ENCODE measurements around the gene CTNND2.
"Not testable (repeated sequence)": the region's sequence is repeated elsewhere in the genome, so short reads cannot be mapped to it uniquely, and the experiment has no call there.

CTNND2 gene

DNA sequence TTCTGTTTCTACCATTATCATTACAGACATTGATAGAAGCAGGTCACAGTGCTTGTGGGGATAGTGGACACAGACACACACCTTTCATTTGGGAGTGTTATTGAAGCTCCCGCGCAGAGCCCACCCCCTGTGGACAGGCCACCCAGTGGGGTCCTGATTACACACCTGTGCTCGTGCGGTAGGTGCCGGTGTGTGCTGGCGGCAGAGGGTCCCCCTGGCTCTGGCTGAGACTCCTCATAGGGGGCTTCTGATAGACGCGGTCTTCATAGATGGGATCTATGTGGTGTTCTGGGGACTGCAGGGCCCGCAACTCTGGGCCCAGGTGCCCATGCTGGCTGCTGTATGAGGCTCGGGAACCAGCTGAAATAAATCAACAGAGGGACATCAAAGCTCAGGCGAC is 539.7 kb downstream of the CTNND2 start:
- no peak for DNase-seq

DNA sequence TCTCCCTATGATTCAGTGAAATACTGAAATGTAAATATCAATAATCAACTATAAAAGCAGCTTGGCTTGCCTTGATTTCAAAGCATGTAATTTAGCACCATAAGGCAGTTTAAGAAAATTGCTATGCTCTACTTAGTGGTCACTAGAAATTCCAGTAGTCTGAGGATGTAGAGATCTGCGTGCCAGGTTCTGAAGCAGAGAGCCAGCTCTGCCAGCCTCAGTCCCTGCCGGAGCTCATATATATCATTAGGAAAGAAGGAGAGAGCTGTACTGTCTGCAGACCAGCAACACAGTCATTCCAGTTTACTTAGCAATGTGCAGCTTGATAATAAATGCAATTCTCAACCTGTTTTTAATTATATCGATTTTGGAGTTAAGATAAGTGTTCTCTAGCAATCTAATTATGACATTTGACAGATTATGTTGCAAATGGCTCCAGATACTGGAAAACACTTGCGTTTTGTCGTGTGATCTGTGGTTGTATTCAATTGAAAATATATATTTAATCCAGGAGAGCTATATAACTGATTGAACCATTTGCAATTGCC is 540.5 kb downstream of the CTNND2 start:
- DNase-seq, result no peak

DNA sequence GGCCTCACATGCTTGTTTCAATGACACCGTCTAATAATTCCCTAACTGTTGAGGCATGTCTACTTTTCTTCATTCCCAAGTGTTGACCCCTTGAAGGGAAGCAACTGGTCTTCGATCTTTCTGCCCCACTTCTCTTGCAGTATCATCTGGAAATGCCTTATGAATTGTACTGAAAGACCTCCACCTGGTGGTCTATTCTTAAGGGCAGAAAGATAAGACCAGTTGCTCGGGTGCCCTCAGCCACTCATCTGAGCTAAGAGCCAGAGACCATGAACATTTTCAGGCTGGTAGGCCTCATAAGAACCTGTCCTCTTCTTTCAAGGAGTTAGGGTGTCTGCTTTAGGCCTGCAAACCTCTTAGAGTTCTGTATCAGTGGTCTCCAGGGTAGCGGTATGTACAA is 542.5 kb downstream of the CTNND2 start:
- DNase-seq, result no peak

DNA sequence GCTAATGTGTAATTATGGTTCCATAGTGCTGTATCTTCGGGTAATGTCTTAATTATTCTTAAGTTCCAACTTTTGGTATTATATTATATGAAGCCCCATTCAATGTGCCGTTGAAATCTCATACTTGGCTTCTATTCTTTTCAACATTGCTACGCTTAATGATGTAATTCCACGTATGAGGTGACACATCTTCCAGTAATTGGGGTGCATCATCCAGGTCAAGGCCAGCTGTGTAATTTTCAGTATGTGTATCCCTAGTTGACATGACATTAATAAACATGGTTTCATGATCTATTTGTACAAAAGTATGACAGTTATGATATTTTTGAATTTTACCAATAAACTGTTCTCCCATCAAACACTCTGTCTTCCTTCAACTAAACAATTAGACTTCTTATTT is 546.3 kb downstream of the CTNND2 start:
- DNase-seq, result no peak

DNA sequence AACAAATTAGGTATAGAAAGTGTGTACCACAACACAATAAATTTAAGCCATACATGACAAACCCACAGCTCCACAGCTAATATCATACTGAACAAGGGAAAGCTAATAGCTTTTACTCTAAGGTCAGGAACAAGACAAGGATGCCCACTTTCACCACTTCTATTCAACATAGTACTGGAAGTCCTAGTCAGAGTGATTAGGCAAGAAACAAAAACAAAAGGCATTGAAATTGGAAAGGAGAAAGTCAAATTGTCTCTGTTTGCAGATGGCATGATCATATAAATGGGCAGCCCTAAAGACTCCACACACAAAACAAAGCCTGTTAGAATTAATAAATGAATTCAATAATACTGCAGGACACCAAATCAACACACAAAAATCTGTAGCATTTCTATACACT is 548.8 kb downstream of the CTNND2 start:
- no peak for DNase-seq

DNA sequence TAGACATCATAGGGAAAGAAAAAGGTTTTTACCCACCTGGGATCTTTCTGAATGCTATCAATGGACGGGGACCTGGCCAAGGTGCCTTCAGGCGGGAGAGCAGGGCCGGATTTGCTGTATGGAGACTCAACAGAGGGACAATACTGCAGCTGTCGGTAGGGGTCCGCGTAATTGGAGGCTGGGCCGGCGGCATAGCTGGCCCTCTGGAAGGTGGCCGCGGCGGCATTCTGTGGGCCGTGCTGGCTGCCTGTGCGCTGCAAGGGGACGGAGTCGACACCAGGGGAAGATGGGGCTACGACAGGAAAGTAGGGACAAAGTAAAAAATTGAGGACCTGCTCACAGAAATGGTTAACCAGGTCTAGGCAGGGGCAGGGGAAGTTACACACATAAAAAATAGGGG is 557.9 kb downstream of the CTNND2 start:
- no peak for DNase-seq

DNA sequence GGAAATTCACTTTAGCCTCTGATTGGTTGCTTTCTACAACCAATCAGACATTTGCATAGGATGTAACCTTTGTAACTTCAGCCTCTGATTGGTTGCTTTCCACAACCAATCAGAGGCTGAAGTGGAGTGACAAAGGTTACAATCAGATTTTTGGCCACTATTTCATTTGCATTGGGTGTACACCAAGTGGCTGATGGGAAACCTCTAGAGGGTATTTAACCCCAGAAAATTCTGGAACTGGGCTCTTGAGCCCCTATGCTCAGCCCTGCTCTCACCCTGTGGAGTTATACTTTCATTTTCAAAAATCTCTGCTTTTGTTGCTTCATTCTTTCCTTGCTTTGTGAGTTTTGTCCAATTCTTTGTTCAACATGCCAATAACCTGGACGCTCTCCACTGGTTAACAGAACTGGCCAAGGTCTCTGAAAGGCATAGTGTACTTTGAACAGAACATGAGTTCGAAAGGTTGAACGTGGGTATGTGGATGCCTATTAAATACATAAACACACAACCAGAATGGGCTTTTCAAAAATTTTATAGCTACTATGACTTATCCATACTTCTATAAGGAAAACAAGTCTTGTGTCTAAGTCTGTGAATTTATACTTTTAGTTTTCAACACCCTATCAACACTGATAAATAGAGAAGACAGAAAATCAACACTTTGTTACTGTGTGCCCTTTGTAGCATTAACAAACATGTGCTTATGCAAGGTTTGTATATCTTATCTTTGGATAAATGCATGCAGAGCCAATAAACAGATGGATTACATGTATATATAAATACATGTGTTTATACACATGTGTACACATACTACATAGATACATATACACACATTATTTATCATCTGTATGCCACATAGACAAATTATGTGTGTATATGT is 568.1 kb downstream of the CTNND2 start:
- DNase-seq, result no peak

DNA sequence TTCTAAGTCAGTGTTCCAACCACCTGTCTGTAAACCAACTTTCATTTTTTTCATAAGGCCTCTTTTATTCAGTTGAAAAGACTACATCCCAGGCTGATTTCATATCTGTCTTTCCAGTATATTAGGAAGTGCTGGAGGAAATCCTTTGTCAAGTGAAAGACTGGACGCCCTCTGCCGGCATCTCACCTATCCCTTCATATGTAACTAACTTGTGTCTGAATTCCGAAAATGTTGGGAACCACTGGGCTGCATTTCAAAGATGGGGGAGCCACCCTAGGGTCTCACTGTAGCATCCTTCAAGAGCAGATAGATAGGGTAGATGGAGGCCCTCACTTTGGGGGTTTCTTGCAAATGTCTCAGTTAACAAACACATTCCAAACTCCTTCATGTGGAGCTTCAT is 569.8 kb downstream of the CTNND2 start:
- DNase-seq, result no peak

DNA sequence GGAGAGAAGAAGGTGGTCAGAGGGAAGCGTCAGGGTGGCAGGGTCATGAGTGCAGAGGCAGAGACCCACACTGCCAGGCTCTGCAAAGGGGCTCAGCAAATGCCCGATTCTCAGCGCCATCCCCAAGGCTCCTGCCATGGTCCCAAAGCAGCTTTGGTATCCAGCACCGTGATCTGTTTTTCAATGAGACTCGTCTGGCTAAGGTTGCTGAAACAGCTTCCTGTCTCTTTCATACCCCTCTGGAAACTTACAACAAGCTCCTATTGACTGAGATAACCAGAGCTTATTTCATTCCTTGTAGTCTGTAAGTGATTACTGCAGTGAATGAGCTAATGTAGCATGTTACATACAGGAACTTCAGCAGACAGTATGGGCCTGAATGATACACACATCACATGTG is 574.6 kb downstream of the CTNND2 start:
- no peak for DNase-seq

DNA sequence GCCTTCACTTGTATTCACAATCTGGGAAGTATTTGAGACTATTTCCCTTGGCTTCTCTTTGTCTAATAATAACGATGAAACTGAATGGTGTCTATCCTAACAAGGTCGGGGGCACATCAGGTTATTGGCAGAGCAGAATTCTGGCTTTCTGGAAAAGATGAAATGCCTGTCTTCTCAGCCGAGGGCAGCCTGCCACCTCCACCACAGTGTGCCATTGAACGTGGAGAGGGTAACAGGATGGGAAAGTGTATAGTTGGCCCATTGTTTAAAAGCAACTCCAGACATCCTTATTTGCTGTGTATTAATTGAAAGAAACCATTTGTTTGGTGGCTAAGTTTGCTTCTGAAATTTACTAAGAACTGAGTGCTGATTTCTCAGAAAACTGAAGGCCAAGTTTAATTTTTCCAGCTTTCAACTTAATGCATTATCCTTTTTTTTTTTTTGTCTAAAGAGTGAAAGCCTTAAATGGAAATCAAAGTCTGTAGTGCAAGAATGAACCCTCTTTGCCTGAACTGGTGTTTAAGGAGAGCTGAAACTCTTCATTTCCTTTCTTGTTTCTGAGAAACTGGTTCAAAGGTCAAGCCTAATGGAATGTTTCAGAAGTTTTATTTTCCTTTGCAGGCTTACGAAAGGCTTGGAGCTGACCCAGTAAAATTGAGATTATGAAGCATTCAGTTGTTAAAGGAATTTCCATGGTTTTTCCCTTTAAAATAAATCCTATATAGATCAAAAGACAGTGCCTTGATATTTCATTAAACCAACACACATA is 579.5 kb downstream of the CTNND2 start:
- DNase-seq, result no peak

DNA sequence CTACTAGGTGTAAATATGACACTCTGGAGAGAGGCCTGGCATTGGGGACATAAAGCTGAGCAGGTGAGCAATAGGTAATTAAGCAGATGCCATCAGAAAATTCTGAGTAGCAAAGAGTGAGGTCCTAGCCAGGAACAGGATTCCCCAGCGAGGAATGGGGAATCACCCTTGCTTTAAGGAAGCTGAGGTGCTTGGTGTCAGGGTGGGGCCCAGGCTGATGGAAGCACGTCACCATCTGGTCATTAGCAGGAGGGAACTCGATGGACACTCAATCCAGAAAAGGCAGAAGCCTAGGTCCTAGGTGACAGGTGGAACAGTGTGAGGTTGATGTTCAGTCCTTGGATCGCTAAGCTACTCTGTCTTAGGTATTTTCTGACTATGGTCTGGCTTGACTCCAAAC is 580.5 kb downstream of the CTNND2 start:
- no peak for DNase-seq

DNA sequence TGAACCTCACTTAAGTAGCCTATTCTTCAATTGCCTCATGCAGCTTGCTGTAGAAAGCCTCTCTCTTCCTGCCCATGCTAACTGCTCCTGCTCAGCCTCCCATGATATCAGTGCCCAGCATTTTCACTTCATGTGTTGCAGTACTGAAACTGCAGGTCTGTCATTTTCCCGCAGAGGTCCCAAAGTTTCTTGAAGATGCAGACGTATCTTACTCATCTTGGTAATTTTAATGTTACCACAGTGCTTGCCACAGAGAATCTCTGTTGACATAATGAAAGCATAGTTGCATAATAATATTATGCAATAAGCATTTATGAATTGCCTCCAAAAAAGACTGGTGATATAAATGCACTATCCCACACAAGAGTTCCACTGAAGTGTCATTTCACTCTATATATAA is 582.1 kb downstream of the CTNND2 start:
- no peak for DNase-seq

DNA sequence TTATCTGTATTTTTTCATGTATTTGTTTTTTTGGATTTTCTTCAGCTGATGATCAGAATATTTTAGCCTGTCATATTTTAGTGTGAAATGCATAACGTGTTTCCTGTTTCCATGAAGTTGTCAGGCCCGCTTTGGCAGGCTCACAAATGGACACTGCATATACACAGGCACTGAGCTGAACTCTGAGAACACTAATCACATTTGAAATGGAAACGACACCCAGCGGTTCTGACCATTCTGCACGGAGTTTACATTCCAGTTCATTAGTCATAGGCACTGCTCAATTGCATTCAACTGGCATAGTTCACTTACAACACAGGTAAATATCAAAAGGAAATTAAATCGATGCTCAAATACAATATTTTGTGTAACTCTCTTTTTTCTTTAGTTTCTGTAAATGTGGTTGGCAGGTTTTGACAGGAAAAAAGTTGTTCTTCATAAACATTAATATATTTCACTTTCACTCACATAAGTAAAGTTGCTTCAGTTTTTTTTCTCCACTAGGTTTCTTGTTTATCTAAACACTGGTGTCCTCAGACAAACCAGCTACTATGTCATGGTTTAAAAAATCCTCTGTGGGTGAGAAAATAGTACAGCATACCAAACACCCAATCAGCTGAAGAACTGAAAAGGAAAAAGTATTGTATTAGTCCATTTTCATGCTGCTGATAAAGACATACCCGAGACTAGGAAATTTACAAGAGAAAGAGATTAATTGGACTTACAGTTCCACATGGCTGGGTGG is 584.2 kb downstream of the CTNND2 start:
- no peak for DNase-seq

DNA sequence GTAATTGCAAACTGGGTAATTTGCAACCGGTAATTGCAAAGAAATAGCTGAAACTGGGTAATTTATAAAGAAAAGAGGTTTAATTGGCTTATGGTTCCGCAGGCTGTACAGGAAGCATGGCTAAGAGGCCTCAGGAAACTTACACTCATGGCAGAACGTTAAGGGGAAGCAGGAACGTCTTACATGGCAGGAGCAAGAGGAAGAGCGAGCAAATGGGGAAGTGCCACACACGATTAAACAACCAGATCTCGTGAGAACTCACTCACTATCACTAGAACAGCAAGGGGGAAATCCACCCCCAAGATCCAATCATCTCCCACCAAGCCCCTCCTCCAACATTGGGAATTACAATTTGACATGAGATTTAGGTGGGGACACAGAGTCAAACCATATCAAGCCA is 590.6 kb downstream of the CTNND2 start:
- DNase-seq, result not testable (repeated sequence)

DNA sequence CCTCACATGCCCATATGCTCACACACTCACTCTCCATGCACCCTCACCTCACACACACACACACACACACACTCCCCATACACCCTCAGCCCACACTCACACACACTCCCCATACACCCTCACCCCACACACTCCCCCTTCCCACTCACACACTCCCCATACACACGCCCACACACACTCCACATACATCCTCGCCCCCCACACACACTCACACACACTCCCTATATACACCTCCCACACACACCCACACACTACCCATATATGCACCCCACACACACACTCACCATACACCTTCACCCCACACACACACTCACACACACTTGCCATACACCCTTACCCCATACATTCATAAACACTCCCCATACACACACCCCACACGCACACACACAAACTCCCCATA is 592.5 kb downstream of the CTNND2 start:
- DNase-seq, result no peak

DNA sequence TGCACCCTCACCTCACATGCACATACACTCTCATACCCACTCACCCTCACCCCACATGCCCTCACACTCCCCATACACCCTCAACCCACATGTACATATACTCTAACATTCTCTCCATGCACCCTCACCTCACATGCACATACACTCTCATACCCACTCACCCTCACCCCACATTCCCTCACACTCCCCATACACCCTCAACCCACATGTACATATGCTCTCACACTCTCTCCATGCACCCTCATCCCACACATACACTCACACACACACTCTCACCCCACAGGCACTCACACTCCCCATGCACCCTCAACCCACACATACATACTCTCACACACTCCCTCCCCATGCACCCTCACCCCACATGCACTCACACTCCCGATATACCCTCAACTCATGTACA is 593.0 kb downstream of the CTNND2 start:
- no peak for DNase-seq

DNA sequence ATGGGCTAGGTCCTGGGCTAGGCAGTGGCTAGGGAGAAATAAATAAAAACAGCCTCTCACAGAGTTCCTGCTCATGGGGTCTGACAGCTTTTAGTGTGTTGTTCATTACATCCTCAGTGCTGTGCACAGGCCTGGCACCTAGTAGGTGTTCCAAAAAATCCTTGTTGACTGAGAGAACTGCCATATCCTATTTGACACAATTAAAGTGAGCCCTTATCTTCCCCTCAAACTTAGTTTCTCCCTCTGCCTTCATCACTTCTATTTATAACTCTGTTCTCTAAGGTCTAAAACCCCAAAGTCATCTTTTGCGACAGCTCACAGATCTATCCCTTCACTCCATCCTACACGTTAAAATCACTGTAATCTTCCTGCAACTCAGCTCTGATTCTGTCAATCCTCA is 594.1 kb downstream of the CTNND2 start:
- DNase-seq, result no peak

DNA sequence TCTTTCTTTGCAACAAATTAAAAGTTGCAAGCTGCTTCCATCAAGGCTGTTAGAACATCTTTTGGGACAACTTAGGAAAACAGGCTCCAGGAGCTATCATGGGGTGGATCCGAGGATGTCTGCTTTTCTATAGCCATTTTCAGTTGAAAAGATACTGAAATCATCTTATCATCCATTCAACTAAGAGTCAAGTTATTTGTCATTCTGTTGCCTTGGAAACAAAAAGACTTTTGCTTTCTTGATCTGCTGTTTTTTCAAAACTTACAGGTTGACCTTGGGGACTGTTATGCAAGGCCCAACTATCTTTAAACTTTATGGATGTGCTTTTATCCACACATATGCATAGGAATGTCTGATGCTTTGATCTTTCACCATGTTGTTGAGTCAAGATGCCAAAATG is 597.9 kb downstream of the CTNND2 start:
- no peak for DNase-seq

DNA sequence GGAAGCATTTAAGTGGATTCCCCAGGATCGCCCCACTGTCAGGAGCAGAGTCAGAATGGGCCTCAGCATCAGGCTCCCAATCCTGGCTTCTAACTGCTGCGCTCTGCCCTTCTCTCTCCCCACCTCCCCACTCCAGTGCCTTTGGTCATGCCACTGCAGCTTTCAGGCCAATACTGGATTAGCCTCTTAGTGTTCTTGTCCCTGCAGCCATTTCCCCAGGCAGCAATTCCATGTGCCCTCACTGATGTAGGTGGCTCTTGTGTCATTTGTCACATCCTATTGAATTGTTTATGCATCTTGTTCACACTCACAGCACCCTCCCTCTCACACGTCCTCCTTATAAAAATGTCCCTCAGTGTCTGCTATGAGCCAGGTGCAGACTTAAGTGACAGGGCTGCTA is 599.0 kb downstream of the CTNND2 start:
- DNase-seq, result no peak

DNA sequence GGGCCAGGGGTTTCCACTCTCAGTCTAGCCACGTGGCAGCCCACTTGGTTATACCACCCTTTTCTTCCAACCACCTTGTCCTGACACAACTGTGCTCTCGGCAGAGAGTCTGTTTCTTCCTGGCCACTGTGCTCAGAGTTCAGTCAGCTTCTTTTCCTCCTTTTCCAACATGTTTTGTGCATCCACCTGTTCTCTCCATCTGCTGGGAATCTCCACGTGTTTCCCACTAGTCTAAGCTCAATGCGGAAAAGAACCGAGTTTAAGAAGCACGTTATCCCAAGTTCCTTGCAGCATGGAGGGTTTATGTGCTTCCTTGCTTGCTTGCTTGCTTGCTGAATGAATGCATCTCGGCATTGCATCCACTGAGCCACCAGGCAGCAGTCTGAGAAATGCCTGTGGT is 599.6 kb downstream of the CTNND2 start:
- no peak for DNase-seq

DNA sequence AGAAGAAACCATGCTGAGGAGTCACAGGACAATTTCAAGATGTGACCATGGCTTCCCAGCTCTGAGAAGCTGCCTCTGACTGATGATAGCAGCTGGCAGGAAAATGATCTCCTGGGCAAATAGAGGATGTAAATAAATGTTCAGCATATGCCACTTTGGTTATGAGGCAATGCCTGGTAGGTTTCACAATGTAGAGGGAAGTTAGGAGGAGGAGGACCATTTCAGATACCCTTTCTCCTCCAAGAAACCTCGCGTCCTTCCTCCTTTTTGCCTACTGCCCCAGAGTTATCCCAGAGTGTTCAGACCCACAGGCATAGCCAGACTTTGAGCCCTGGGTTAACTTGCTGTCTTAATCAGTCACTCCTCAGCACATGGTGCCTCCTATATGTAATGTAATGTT is 601.6 kb downstream of the CTNND2 start:
- DNase-seq, result no peak

DNA sequence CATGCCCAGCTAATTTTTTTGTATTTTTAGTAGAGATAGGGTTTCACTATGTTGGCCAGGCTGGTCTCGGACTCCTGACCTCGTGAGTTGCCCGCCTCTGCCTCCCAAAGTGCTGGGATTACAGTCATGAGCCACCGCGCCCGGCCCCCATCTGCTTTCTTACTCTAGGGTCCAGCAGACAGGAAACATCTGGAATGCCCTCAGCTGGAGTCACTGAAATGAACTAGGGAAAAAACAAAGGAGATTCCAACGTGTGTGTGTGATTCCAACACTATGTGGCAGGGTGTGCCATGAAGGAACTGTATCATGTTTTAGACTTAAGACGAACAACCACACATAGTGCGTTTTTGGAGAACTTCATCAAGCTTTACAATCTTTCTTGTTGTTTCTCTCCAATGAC is 603.1 kb downstream of the CTNND2 start:
- DNase-seq, result no peak

DNA sequence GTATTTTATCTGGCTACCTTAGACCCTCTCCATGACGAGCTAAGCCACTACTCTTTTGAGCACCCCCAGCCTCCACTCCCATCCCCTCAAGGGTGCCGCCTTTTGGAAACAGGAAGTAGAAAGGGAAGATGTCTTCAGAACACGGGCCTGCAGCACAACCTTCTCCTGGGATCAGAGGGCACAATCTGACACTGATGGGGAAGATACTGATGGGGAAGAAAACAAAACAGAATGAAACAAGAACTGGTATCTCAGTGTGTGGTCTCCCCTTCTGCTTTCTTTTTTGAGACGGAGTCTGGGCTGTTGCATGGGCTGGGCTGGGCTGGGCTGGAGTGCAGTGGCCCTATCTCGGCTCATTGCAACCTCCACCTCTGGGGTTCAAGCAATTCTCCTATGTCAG is 603.5 kb downstream of the CTNND2 start:
- no peak for DNase-seq

Measured in kidney glomerular epithelial cell (primary cell).